Rectal smooth muscle tissue (tissue), 1 donor: ENCODE results near the gene SLC35G2.
"Not testable (repeated sequence)": the region's sequence is repeated elsewhere in the genome, so short reads cannot be mapped to it uniquely, and the experiment has no call there.

Source experiments
- H3K27ac ChIP-seq: one replicate; pipeline ENCODE4 v1.7.0; 2013; ENCODE audit warnings: low read depth, low read length, inconsistent platforms
- H3K27me3 ChIP-seq: one replicate; pipeline ENCODE4 v1.7.0; 2013; ENCODE audit warnings: low read length; ENCODE audit not compliant: control insufficient read depth, insufficient read depth
- H3K36me3 ChIP-seq: one replicate; pipeline ENCODE4 v1.7.0; 2013; ENCODE audit warnings: low read length; ENCODE audit not compliant: control insufficient read depth, insufficient read depth
- H3K4me1 ChIP-seq: one replicate; pipeline ENCODE4 v1.7.0; 2013; ENCODE audit warnings: low read length; ENCODE audit not compliant: control insufficient read depth, insufficient read depth
- H3K4me3 ChIP-seq: one replicate; pipeline ENCODE4 v1.7.0; 2013; ENCODE audit warnings: low read length
- H3K9ac ChIP-seq: one replicate; pipeline ENCODE4 v1.7.0; 2013; ENCODE audit warnings: low read length

The SLC35G2 gene

GRCh38 chr3:136818769-136819391, at the start of gene SLC35G2:
Gene SLC35G2 (plus strand): TSS chr3:136819126. CDS start chr3:136854461, 35,335 bp downstream.
- Histone ChIP-seq H3K36me3 (no peaks in the 10 kb centered on the region), H3K4me3 (peak within 1 kb of the TSS; percentile 67), H3K4me1 (no peaks in the 10 kb centered on the region), H3K27ac (no peak within 1 kb of the TSS), H3K27me3 (no peaks in the 10 kb centered on the region), H3K9ac (no peak within 1 kb of the TSS)

- H3K4me3 ChIP-seq = no peak overlapping the region
These were observed 46.2 kb upstream of the SLC35G2 start for GRCh38 chr3:136772709-136773108.

GRCh38 chr3:136778865-136779264, 40.1 kb upstream of the SLC35G2 start:
- Histone ChIP-seq H3K4me3 (no peak overlapping the region), H3K36me3 (no peaks in the 10 kb centered on the region)

More at GRCh38 chr3:136772709-136773108, 46.2 kb upstream of the SLC35G2 start:
- no peak overlapping the region for H3K9ac ChIP-seq
- no peaks in the 10 kb centered on the region for H3K27me3 ChIP-seq
- no peak overlapping the region for H3K27ac ChIP-seq
- H3K4me1 ChIP-seq = no peaks in the 10 kb centered on the region
- no peaks in the 10 kb centered on the region for H3K36me3 ChIP-seq

GRCh38 chr3:136780741-136781140, 38.2 kb upstream of the SLC35G2 start:
- Histone ChIP-seq H3K4me1 (peaks cover 4% of the 10 kb centered on the region), H3K27ac (no peak overlapping the region), H3K27me3 (no peaks in the 10 kb centered on the region), H3K9ac (no peak overlapping the region), H3K36me3 (no peaks in the 10 kb centered on the region), H3K4me3 (no peak overlapping the region)

More at GRCh38 chr3:136778865-136779264, 40.1 kb upstream of the SLC35G2 start:
- Histone ChIP-seq H3K4me1 (peaks cover 3% of the 10 kb centered on the region), H3K27me3 (no peaks in the 10 kb centered on the region), H3K9ac (no peak overlapping the region), H3K27ac (no peak overlapping the region)

GRCh38 chr3:136783708-136784191, 35.2 kb upstream of the SLC35G2 start:
- H3K27ac ChIP-seq = peak overlapping the region; percentile 37
- no peaks in the 10 kb centered on the region for H3K36me3 ChIP-seq
- H3K4me1 ChIP-seq = peaks cover 13% of the 10 kb centered on the region
- H3K9ac ChIP-seq = no peak overlapping the region
- no peak overlapping the region for H3K4me3 ChIP-seq
- H3K27me3 ChIP-seq = no peaks in the 10 kb centered on the region

GRCh38 chr3:136787349-136787748, 31.6 kb upstream of the SLC35G2 start:
- no peaks in the 10 kb centered on the region for H3K36me3 ChIP-seq
- peak overlapping the region; percentile 59 for H3K27ac ChIP-seq
- no peaks in the 10 kb centered on the region for H3K27me3 ChIP-seq
- H3K4me1 ChIP-seq = peaks cover 13% of the 10 kb centered on the region
- no peak overlapping the region for H3K9ac ChIP-seq
- no peak overlapping the region for H3K4me3 ChIP-seq

- H3K27ac ChIP-seq = no peak overlapping the region
- H3K4me3 ChIP-seq = no peak overlapping the region
- H3K9ac ChIP-seq = no peak overlapping the region
- H3K36me3 ChIP-seq = no peaks in the 10 kb centered on the region
- H3K4me1 ChIP-seq = peaks cover 13% of the 10 kb centered on the region
- H3K27me3 ChIP-seq = no peaks in the 10 kb centered on the region
These were observed 30.8 kb upstream of the SLC35G2 start for GRCh38 chr3:136788154-136788553.

- Histone ChIP-seq H3K4me3 (no peak overlapping the region), H3K27me3 (no peaks in the 10 kb centered on the region), H3K4me1 (peaks cover 9% of the 10 kb centered on the region), H3K27ac (no peak overlapping the region), H3K9ac (no peak overlapping the region), H3K36me3 (no peaks in the 10 kb centered on the region)
These were observed 28.9 kb upstream of the SLC35G2 start for GRCh38 chr3:136789976-136790375.

GRCh38 chr3:136790786-136791185, 28.1 kb upstream of the SLC35G2 start:
- H3K4me1 ChIP-seq = peaks cover 9% of the 10 kb centered on the region
- H3K27ac ChIP-seq = no peak overlapping the region
- no peaks in the 10 kb centered on the region for H3K36me3 ChIP-seq
- no peaks in the 10 kb centered on the region for H3K27me3 ChIP-seq
- H3K4me3 ChIP-seq = no peak overlapping the region
- no peak overlapping the region for H3K9ac ChIP-seq

GRCh38 chr3:136792556-136793330, 26.2 kb upstream of the SLC35G2 start:
- Histone ChIP-seq H3K27ac (no peak overlapping the region), H3K9ac (no peak overlapping the region), H3K27me3 (no peaks in the 10 kb centered on the region), H3K36me3 (no peaks in the 10 kb centered on the region), H3K4me3 (no peak overlapping the region), H3K4me1 (no peaks in the 10 kb centered on the region)

- H3K9ac ChIP-seq, H3K27ac ChIP-seq, H3K36me3 ChIP-seq, H3K4me3 ChIP-seq, H3K4me1 ChIP-seq, H3K27me3 ChIP-seq: not testable (repeated sequence)
These were observed 17.8 kb upstream of the SLC35G2 start for GRCh38 chr3:136801146-136801545.

GRCh38 chr3:136802481-136802996, 16.4 kb upstream of the SLC35G2 start:
- no peaks in the 10 kb centered on the region for H3K36me3 ChIP-seq
- no peak overlapping the region for H3K4me3 ChIP-seq
- H3K9ac ChIP-seq = no peak overlapping the region
- H3K4me1 ChIP-seq = no peaks in the 10 kb centered on the region
- no peak overlapping the region for H3K27ac ChIP-seq
- H3K27me3 ChIP-seq = no peaks in the 10 kb centered on the region
